Prostate gland (tissue), 2 donors: ENCODE data around the gene PALD1.

Experiments used
- CTCF ChIP-seq, 4 experiments: fragments of 200-600 bp in 2 of 4; fragments of 450-650 bp in 2 of 4; sonication (generic) in 2 of 4; IDR thresholded peaks; 1 replicate in 3 of 4; 2 replicates in 1 of 4; pipeline ENCODE4 v1.5.1; 2016 to 2019; ENCODE audit warnings: antibody characterized with exemption in 4 of 4, mild to moderate bottlenecking in 2 of 4, moderate library complexity in 2 of 4
- POLR2A ChIP-seq: fragments of 450-650 bp; IDR thresholded peaks from one replicate; pipeline ENCODE4 v1.6.1; 2016; ENCODE audit warnings: antibody characterized with exemption, mild to moderate bottlenecking
- POLR2AphosphoS5 ChIP-seq: sonication (generic); formaldehyde crosslinking; IDR thresholded peaks from one replicate; pipeline ENCODE4 v1.6.1; 2017; ENCODE audit warnings: antibody characterized with exemption

- no peak for TF ChIP-seq CTCF (IDR thresholded peaks at IDR 0.05)
- no peak for TF ChIP-seq POLR2A
- TF ChIP-seq POLR2AphosphoS5 = no peak
Measured at GRCh38 chr10:70599319-70599718, 120.8 kb downstream of the PALD1 start.
